Left ventricle myocardium inferior (tissue), 1 donor: ENCODE results near the gene KIAA2012. TPM values are rescaled to one million over a fixed set of nuclear protein-coding genes. Genes with fewer than 3 reads are reported as not detected.

Source experiments
- DNase-seq: peaks from one replicate; pipeline ENCODE4 v3.0.0-alpha.2; 2020
- H3K27ac ChIP-seq: fragments of 200-600 bp; replicated peaks from 2 replicates; pipeline ENCODE4 v1.8.0; 2021
- H3K27me3 ChIP-seq: fragments of 200-600 bp; 2 replicates; pipeline ENCODE4 v1.8.0; 2021; ENCODE audit warnings: low read depth
- H3K36me3 ChIP-seq: fragments of 200-600 bp; 2 replicates; pipeline ENCODE4 v1.8.0; 2021
- H3K4me1 ChIP-seq: fragments of 200-600 bp; 2 replicates; pipeline ENCODE4 v1.8.0; 2021
- H3K4me3 ChIP-seq: fragments of 200-600 bp; 2 replicates; pipeline ENCODE4 v1.8.0; 2021; ENCODE audit warnings: mild to moderate bottlenecking, moderate library complexity
- H3K9me3 ChIP-seq: fragments of 200-600 bp; replicated peaks from 2 replicates; pipeline ENCODE4 v1.8.0; 2021
- intact Hi-C: fragments of 100-400 bp; cut with micrococcal nuclease; formaldehyde crosslinking; loops from one replicate; pipeline ENCODE4 v1.11.0; 2022
- total RNA-seq: library from RNA; stranded (reverse); fragmentation: NEBNext Ultra II Directional; extraction: Animal tissue kit (Norgen Biotek cat#: 25700); gene quantifications from one replicate; pipeline ENCODE4 v1.2.1, GENCODE V29; 2021
- TF ChIP-seq, protein P1 (sequence below): fragments of 200-600 bp; IDR thresholded peaks from 2 replicates; pipeline ENCODE4 v1.8.0; 2021; ENCODE audit warnings: antibody characterized with exemption, mild to moderate bottlenecking, borderline replicate concordance
- donor health status: DM: no; HTN: yes; CAD: no; lungs with severe emphysema.

KIAA2012 gene
- total RNA-seq, 1 donor from 2014 or later = not detected

GRCh38 chr2:202114795-202115194 lies 41.7 kb downstream of the KIAA2012 start:
- intact Hi-C loops = no loop called here
- Histone ChIP-seq H3K27me3 (peaks cover 43% of the 10 kb centered on the region), H3K4me3 (no peak overlapping the region), H3K4me1 (peaks cover 6% of the 10 kb centered on the region), H3K27ac (no peak overlapping the region), H3K36me3 (no peaks in the 10 kb centered on the region), H3K9me3 (no peaks in the 10 kb centered on the region)
- DNase-seq = no peak
- TF ChIP-seq, protein P1, sequence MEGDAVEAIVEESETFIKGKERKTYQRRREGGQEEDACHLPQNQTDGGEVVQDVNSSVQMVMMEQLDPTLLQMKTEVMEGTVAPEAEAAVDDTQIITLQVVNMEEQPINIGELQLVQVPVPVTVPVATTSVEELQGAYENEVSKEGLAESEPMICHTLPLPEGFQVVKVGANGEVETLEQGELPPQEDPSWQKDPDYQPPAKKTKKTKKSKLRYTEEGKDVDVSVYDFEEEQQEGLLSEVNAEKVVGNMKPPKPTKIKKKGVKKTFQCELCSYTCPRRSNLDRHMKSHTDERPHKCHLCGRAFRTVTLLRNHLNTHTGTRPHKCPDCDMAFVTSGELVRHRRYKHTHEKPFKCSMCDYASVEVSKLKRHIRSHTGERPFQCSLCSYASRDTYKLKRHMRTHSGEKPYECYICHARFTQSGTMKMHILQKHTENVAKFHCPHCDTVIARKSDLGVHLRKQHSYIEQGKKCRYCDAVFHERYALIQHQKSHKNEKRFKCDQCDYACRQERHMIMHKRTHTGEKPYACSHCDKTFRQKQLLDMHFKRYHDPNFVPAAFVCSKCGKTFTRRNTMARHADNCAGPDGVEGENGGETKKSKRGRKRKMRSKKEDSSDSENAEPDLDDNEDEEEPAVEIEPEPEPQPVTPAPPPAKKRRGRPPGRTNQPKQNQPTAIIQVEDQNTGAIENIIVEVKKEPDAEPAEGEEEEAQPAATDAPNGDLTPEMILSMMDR = no peak

DNA sequence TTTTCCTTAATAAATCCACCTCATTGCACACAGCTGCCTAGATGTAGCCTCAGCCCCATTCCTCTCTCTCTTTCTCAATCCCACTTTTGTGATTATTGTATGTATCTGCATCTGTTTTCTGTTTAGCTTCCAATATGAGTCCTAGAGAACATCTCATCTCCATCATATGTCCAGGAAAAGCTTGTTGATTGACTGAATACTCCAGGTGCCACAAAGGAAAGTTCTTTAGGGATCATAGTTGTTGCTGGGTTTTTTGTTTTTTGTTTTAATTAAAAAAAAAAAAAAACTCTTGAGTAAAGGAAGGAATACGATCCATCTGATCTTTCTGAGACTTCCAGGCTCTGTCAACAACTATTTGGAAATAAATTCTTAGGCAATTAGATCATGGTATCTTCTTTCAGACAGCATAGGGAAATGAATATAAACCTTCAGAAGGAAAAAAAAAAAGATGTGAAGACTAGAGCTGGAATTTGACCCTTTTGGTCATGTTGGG lies 42.5 kb downstream of the KIAA2012 start:
- intact Hi-C loops = no loop called here
- no peaks in the 10 kb centered on the region for H3K36me3 ChIP-seq
- TF ChIP-seq, protein P1 = no peak
- peaks cover under 1% of the 10 kb centered on the region for H3K4me1 ChIP-seq
- no peak overlapping the region for H3K27ac ChIP-seq
- DNase-seq = no peak
- no peak overlapping the region for H3K4me3 ChIP-seq
- H3K27me3 ChIP-seq = peaks cover 37% of the 10 kb centered on the region
- H3K9me3 ChIP-seq = no peaks in the 10 kb centered on the region

- Histone ChIP-seq H3K27me3 (peaks cover 37% of the 10 kb centered on the region), H3K36me3 (no peaks in the 10 kb centered on the region), H3K4me3 (no peak overlapping the region), H3K9me3 (no peaks in the 10 kb centered on the region), H3K27ac (no peak overlapping the region), H3K4me1 (peaks cover 1% of the 10 kb centered on the region)
- intact Hi-C loops = no loop called here
- TF ChIP-seq, protein P1 = no peak
- DNase-seq = no peak
These were observed 43.6 kb downstream of the KIAA2012 start for GRCh38 chr2:202116691-202117090.

DNA sequence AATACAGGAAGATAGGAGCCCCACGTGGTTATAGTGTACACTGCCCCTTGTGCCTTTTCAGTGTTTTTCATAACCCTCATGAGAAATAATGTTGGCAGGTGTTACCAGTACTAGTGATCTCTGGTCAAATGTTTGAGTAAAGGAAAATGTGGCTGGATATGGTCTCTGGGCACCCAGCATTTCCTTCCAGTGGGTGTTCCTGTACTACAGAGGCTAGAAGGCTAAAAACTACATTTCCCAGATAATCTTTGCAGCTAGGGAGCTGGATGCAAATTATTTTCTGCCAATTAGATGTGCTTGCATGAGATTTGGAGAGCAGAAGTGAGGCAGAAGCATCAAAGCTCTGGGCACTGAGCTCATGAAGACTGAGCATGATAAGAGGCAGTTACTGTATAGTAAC lies 45.1 kb downstream of the KIAA2012 start:
- peaks cover 30% of the 10 kb centered on the region for H3K27me3 ChIP-seq
- no peak overlapping the region for H3K27ac ChIP-seq
- no peak for DNase-seq
- H3K36me3 ChIP-seq = no peaks in the 10 kb centered on the region
- H3K4me1 ChIP-seq = peaks cover 12% of the 10 kb centered on the region
- H3K9me3 ChIP-seq = no peaks in the 10 kb centered on the region
- TF ChIP-seq, protein P1 = no peak
- intact Hi-C loops = no loop called here
- no peak overlapping the region for H3K4me3 ChIP-seq

GRCh38 chr2:202120828-202121227 lies 47.8 kb downstream of the KIAA2012 start:
- DNase-seq = no peak
- TF ChIP-seq, protein P1 = no peak
- H3K4me1 ChIP-seq = peaks cover 12% of the 10 kb centered on the region
- intact Hi-C loops = no loop called here
- no peaks in the 10 kb centered on the region for H3K9me3 ChIP-seq
- H3K4me3 ChIP-seq = no peak overlapping the region
- H3K27ac ChIP-seq = no peak overlapping the region
- no peaks in the 10 kb centered on the region for H3K36me3 ChIP-seq
- H3K27me3 ChIP-seq = peaks cover 9% of the 10 kb centered on the region
